Measurements from ENCODE around the gene SORCS2. TPM values are rescaled to one million over a fixed set of nuclear protein-coding genes. Genes with fewer than 3 reads are reported as not detected.

The SORCS2 gene
- total RNA-seq, 5 donors from 2014 or later (not counting 1 experiment from before 2014, with no cell fraction given) = 0.22 TPM; not detected in 4

- WGBS (ENCODE audit: insufficient coverage) = 70% methylated on average over 11 of the region's 13 CpGs
- H3K9me3 Mint-ChIP-seq = no peaks in the 10 kb centered on the region
Observed at GRCh38 chr4:7369511-7369910, 177.2 kb downstream of the SORCS2 start.

GRCh38 chr4:7370038-7370437 is 177.7 kb downstream of the SORCS2 start:
- CTCF ChIA-PET = no interaction called here
- ATAC-seq (replicated peaks in 1 of 4) (no peak), DNase-seq (no peak)
- Mint-ChIP-seq H3K9me3 (no peaks in the 10 kb centered on the region), H3K4me1 (no peaks in the 10 kb centered on the region), H3K27me3 (peaks cover 9 to 15% of the 10 kb centered on the region in 2 donors), H3K27ac (no peak overlapping the region), H3K36me3 (no peaks in the 10 kb centered on the region), H3K4me3 (no peak overlapping the region)
- POLR2A ChIA-PET = no interaction called here
- Histone ChIP-seq H3K9me3 (no peaks in the 10 kb centered on the region), H3K27me3 (replicated peaks in 1 of 2; ENCODE audit: control insufficient read depth in 2 of 2, extremely low read depth in 1 of 2, insufficient read depth in 2 of 2, low read length in 1 of 2) (peaks cover 0 to 35% of the 10 kb centered on the region in 2 experiments), H3K4me3 (ENCODE audit: control insufficient read depth in 1 of 2, extremely low read depth in 1 of 2, low read length in 1 of 2) (no peak overlapping the region), H3K27ac (ENCODE audit: low read length) (no peak overlapping the region), H3K36me3 (ENCODE audit: control insufficient read depth in 2 of 2, extremely low read depth in 1 of 2, insufficient read depth in 1 of 2, low read length in 1 of 2) (no peaks in the 10 kb centered on the region), H3K4me1 (ENCODE audit: control insufficient read depth in 1 of 2, extremely low read depth in 1 of 2, insufficient read depth in 2 of 2, low read length in 2 of 2) (no peaks in the 10 kb centered on the region)
- 63% methylated on average over 4 of the region's 7 CpGs for WGBS (ENCODE audit: insufficient coverage)

More at GRCh38 chr4:7369511-7369910, 177.2 kb downstream of the SORCS2 start:
- CTCF ChIA-PET = no interaction called here
- Mint-ChIP-seq H3K4me3 (no peak overlapping the region), H3K4me1 (no peaks in the 10 kb centered on the region), H3K27ac (no peak overlapping the region), H3K36me3 (no peaks in the 10 kb centered on the region), H3K27me3 (peaks cover 12 to 14% of the 10 kb centered on the region in 2 donors)
- H3K4me3 ChIP-seq (ENCODE audit: control insufficient read depth in 1 of 2, extremely low read depth in 1 of 2, low read length in 1 of 2) = no peak overlapping the region
- H3K4me1 ChIP-seq (ENCODE audit: control insufficient read depth in 1 of 2, extremely low read depth in 1 of 2, insufficient read depth in 2 of 2, low read length in 2 of 2) = no peaks in the 10 kb centered on the region
- H3K27ac ChIP-seq (ENCODE audit: low read length) = no peak overlapping the region
- H3K36me3 ChIP-seq (ENCODE audit: control insufficient read depth in 2 of 2, extremely low read depth in 1 of 2, insufficient read depth in 1 of 2, low read length in 1 of 2) = no peaks in the 10 kb centered on the region
- ATAC-seq (replicated peaks in 1 of 4) = no peak
- POLR2A ChIA-PET = no interaction called here
- no peak for DNase-seq
- peaks cover 0 to 31% of the 10 kb centered on the region in 2 experiments for H3K27me3 ChIP-seq (replicated peaks in 1 of 2; ENCODE audit: control insufficient read depth in 2 of 2, extremely low read depth in 1 of 2, insufficient read depth in 2 of 2, low read length in 1 of 2)
- no peaks in the 10 kb centered on the region for H3K9me3 ChIP-seq

GRCh38 chr4:7371210-7371941 is 179.0 kb downstream of the SORCS2 start:
- ATAC-seq (replicated peaks in 1 of 4) (no peak), DNase-seq (no peak)
- 82% methylated on average over 21 of the region's 31 CpGs for WGBS (ENCODE audit: insufficient coverage)
- Histone ChIP-seq H3K27me3 (replicated peaks in 1 of 2; ENCODE audit: control insufficient read depth in 2 of 2, extremely low read depth in 1 of 2, insufficient read depth in 2 of 2, low read length in 1 of 2) (peaks cover 0 to 40% of the 10 kb centered on the region in 2 experiments), H3K36me3 (ENCODE audit: control insufficient read depth in 2 of 2, extremely low read depth in 1 of 2, insufficient read depth in 1 of 2, low read length in 1 of 2) (no peaks in the 10 kb centered on the region), H3K4me1 (ENCODE audit: control insufficient read depth in 1 of 2, extremely low read depth in 1 of 2, insufficient read depth in 2 of 2, low read length in 2 of 2) (no peaks in the 10 kb centered on the region), H3K4me3 (ENCODE audit: control insufficient read depth in 1 of 2, extremely low read depth in 1 of 2, low read length in 1 of 2) (no peak overlapping the region), H3K27ac (ENCODE audit: low read length) (no peak overlapping the region), H3K9me3 (no peaks in the 10 kb centered on the region)
- Mint-ChIP-seq H3K36me3 (no peaks in the 10 kb centered on the region), H3K9me3 (no peaks in the 10 kb centered on the region), H3K4me3 (no peak overlapping the region), H3K27ac (peak overlapping the region in 1 of 2 donors; percentile 9), H3K4me1 (no peaks in the 10 kb centered on the region), H3K27me3 (peaks cover 15 to 21% of the 10 kb centered on the region in 2 donors)
- ChIA-PET POLR2A (no interaction called here), CTCF (no interaction called here)

GRCh38 chr4:7372673-7373072 is 180.3 kb downstream of the SORCS2 start:
- Mint-ChIP-seq H3K9me3 (no peaks in the 10 kb centered on the region), H3K4me1 (no peaks in the 10 kb centered on the region)
- CTCF ChIA-PET = no interaction called here

GRCh38 chr4:7374571-7374970 is 182.2 kb downstream of the SORCS2 start:
- Mint-ChIP-seq H3K27me3 (peaks cover 21 to 43% of the 10 kb centered on the region in 2 donors), H3K4me1 (no peaks in the 10 kb centered on the region), H3K4me3 (no peak overlapping the region), H3K9me3 (no peaks in the 10 kb centered on the region), H3K36me3 (no peaks in the 10 kb centered on the region), H3K27ac (no peak overlapping the region)
- Histone ChIP-seq H3K27me3 (replicated peaks in 1 of 2; ENCODE audit: control insufficient read depth in 2 of 2, extremely low read depth in 1 of 2, insufficient read depth in 2 of 2, low read length in 1 of 2) (peaks cover 0 to 38% of the 10 kb centered on the region in 2 experiments), H3K36me3 (ENCODE audit: control insufficient read depth in 2 of 2, extremely low read depth in 1 of 2, insufficient read depth in 1 of 2, low read length in 1 of 2) (no peaks in the 10 kb centered on the region), H3K27ac (ENCODE audit: low read length) (no peak overlapping the region), H3K9me3 (no peaks in the 10 kb centered on the region), H3K4me1 (ENCODE audit: control insufficient read depth in 1 of 2, extremely low read depth in 1 of 2, insufficient read depth in 2 of 2, low read length in 2 of 2) (no peaks in the 10 kb centered on the region), H3K4me3 (ENCODE audit: control insufficient read depth in 1 of 2, extremely low read depth in 1 of 2, low read length in 1 of 2) (no peak overlapping the region)
- POLR2A ChIA-PET = no interaction called here
- no peak for ATAC-seq (replicated peaks in 1 of 4)
- DNase-seq = no peak
- WGBS (ENCODE audit: insufficient coverage) = 88% methylated on average over 8 of the region's 10 CpGs
- CTCF ChIA-PET = no interaction called here

More at GRCh38 chr4:7372673-7373072, 180.3 kb downstream of the SORCS2 start:
- H3K9me3 ChIP-seq = no peaks in the 10 kb centered on the region
- no peak overlapping the region for H3K4me3 ChIP-seq (ENCODE audit: control insufficient read depth in 1 of 2, extremely low read depth in 1 of 2, low read length in 1 of 2)
- Mint-ChIP-seq H3K36me3 (no peaks in the 10 kb centered on the region), H3K27ac (no peak overlapping the region), H3K4me3 (no peak overlapping the region), H3K27me3 (peaks cover 19 to 28% of the 10 kb centered on the region in 2 donors)
- POLR2A ChIA-PET = no interaction called here
- DNase-seq = no peak
- 91% methylated on average over 6 of the region's 13 CpGs for WGBS (ENCODE audit: insufficient coverage)
- no peak for ATAC-seq (replicated peaks in 1 of 4)
- H3K27ac ChIP-seq (ENCODE audit: low read length) = no peak overlapping the region
- no peaks in the 10 kb centered on the region for H3K4me1 ChIP-seq (ENCODE audit: control insufficient read depth in 1 of 2, extremely low read depth in 1 of 2, insufficient read depth in 2 of 2, low read length in 2 of 2)
- no peaks in the 10 kb centered on the region for H3K36me3 ChIP-seq (ENCODE audit: control insufficient read depth in 2 of 2, extremely low read depth in 1 of 2, insufficient read depth in 1 of 2, low read length in 1 of 2)
- H3K27me3 ChIP-seq (replicated peaks in 1 of 2; ENCODE audit: control insufficient read depth in 2 of 2, extremely low read depth in 1 of 2, insufficient read depth in 2 of 2, low read length in 1 of 2) = peaks cover 0 to 39% of the 10 kb centered on the region in 2 experiments

GRCh38 chr4:7375427-7375826 is 183.1 kb downstream of the SORCS2 start:
- Mint-ChIP-seq H3K27me3 (peaks cover 24 to 47% of the 10 kb centered on the region in 2 donors), H3K27ac (no peak overlapping the region), H3K4me3 (no peak overlapping the region), H3K36me3 (no peaks in the 10 kb centered on the region), H3K4me1 (no peaks in the 10 kb centered on the region), H3K9me3 (no peaks in the 10 kb centered on the region)
- ChIA-PET POLR2A (no interaction called here), CTCF (no interaction called here)
- H3K4me3 ChIP-seq (ENCODE audit: control insufficient read depth in 1 of 2, extremely low read depth in 1 of 2, low read length in 1 of 2) = no peak overlapping the region
- DNase-seq (no peak), ATAC-seq (replicated peaks in 1 of 4) (no peak)
- 81% methylated on average over 8 of the region's 9 CpGs for WGBS (ENCODE audit: insufficient coverage)
- H3K27me3 ChIP-seq (replicated peaks in 1 of 2; ENCODE audit: control insufficient read depth in 2 of 2, extremely low read depth in 1 of 2, insufficient read depth in 2 of 2, low read length in 1 of 2) = peaks cover 0 to 39% of the 10 kb centered on the region in 2 experiments
- H3K4me1 ChIP-seq (ENCODE audit: control insufficient read depth in 1 of 2, extremely low read depth in 1 of 2, insufficient read depth in 2 of 2, low read length in 2 of 2) = no peaks in the 10 kb centered on the region
- no peak overlapping the region for H3K27ac ChIP-seq (ENCODE audit: low read length)
- no peaks in the 10 kb centered on the region for H3K9me3 ChIP-seq
- no peaks in the 10 kb centered on the region for H3K36me3 ChIP-seq (ENCODE audit: control insufficient read depth in 2 of 2, extremely low read depth in 1 of 2, insufficient read depth in 1 of 2, low read length in 1 of 2)
